Body of pancreas (tissue), 4 donors: Measurements from ENCODE around the gene COLEC11. TPM values are rescaled to one million over a fixed set of nuclear protein-coding genes. Genes with fewer than 3 reads are reported as not detected.

ENCODE experiments used
- ATAC-seq: fragments of 150-250 bp; one replicate; pipeline ENCODE4 v1.9.1; 2016
- DNase-seq, 4 donors: peaks; one replicate each; pipeline ENCODE4 v3.0.0-alpha.2; 2019
- H3K27ac ChIP-seq, 4 donors: fragments of 200-600 bp; sonication (generic); 1 replicate in 3 of 4; 2 replicates in 1 of 4; pipeline versions ENCODE4 v1.5.1 to v1.6.1; 2016 to 2019; ENCODE audit warnings: mild to moderate bottlenecking in 1 of 4, mixed read lengths in 1 of 4, moderate library complexity in 1 of 4
- H3K27me3 ChIP-seq, 2 donors: fragments of 200-600 bp; sonication (generic); one replicate each; pipeline ENCODE4 v1.6.0; 2016; ENCODE audit warnings: mild to moderate bottlenecking in 1 of 2
- H3K36me3 ChIP-seq, 2 donors: fragments of 200-600 bp; sonication (generic); replicated peaks in 1 of 2; 2 replicates each; pipeline ENCODE4 v1.5.1; 2016; ENCODE audit warnings: low read depth in 2 of 2; ENCODE audit not compliant: insufficient read depth in 1 of 2
- H3K4me1 ChIP-seq: fragments of 200-600 bp; sonication (generic); one replicate; pipeline ENCODE4 v1.6.0; 2016
- H3K4me3 ChIP-seq, 2 donors: fragments of 200-600 bp; sonication (generic); 1 replicate in 1 of 2; 2 replicates in 1 of 2; pipeline ENCODE4 v1.5.1; 2016 to 2019
- H3K9me3 ChIP-seq, 3 donors: fragments of 200-600 bp; sonication (generic); 1 replicate in 2 of 3; 2 replicates in 1 of 3; pipeline ENCODE4 v1.5.1; 2016
- POLR2A ChIP-seq, 3 donors: fragments of 450-650 bp; IDR thresholded peaks; one replicate each; pipeline ENCODE4 v1.6.1; 2016; ENCODE audit warnings: antibody characterized with exemption in 3 of 3, mild to moderate bottlenecking in 2 of 3
- WGBS, 2 donors: methylation state at CpG; one replicate each; pipeline ENCODE4 v1.1.5; 2017; 5-methylcytosine and 5-hydroxymethylcytosine counted together
- intact Hi-C: fragments of 100-400 bp; cut with DNase I; formaldehyde crosslinking; loops from one replicate; pipeline ENCODE4 v1.15.1; 2023
- total RNA-seq, 2 donors: library from RNA; depleted of rRNA; stranded (reverse); fragments of >200 nt; gene quantifications; one replicate each; pipeline ENCODE4 v1.1.0, GENCODE V29; 2016
- TF ChIP-seq, protein P1 (sequence below), 7 experiments: fragments of 450-650 bp in 4 of 7; fragments of 200-600 bp in 3 of 7; sonication (generic) in 3 of 7; IDR thresholded peaks; one replicate each; pipeline ENCODE4 v1.5.1; 2016 to 2019; ENCODE audit warnings: antibody characterized with exemption in 7 of 7

Gene COLEC11
- total RNA-seq, 2 donors from 2014 or later = 11.5 to 15.3 TPM

DNA sequence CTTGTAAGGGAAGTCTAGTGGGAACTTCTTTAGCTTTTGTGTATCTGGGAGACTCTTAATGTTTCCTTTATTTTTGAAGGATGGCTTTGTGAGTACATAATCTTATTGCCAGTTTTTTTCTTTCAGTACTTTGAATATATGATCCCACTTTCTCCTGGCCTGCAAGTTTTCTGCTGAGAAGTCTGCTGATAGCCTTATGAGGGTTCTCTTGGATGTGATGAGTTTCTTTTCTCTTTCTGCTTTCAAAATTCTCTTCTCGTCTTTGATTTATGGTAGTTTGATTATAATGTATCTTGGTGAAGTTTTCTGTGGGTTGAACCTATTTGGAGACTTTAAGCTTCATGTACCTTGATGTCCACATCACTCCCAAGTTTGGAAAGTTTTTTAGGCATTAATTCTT is 28.1 kb downstream of the COLEC11 start:
- Histone ChIP-seq H3K9me3 (no peaks in the 10 kb centered on the region), H3K4me3 (no peak overlapping the region), H3K36me3 (no peaks in the 10 kb centered on the region), H3K27ac (no peak overlapping the region), H3K27me3 (no peaks in the 10 kb centered on the region), H3K4me1 (no peaks in the 10 kb centered on the region)
- TF ChIP-seq, protein P1, sequence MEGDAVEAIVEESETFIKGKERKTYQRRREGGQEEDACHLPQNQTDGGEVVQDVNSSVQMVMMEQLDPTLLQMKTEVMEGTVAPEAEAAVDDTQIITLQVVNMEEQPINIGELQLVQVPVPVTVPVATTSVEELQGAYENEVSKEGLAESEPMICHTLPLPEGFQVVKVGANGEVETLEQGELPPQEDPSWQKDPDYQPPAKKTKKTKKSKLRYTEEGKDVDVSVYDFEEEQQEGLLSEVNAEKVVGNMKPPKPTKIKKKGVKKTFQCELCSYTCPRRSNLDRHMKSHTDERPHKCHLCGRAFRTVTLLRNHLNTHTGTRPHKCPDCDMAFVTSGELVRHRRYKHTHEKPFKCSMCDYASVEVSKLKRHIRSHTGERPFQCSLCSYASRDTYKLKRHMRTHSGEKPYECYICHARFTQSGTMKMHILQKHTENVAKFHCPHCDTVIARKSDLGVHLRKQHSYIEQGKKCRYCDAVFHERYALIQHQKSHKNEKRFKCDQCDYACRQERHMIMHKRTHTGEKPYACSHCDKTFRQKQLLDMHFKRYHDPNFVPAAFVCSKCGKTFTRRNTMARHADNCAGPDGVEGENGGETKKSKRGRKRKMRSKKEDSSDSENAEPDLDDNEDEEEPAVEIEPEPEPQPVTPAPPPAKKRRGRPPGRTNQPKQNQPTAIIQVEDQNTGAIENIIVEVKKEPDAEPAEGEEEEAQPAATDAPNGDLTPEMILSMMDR (IDR thresholded peaks at IDR 0.05) = no peak
- TF ChIP-seq POLR2A (IDR thresholded peaks at IDR 0.05) = no peak
- no peak for ATAC-seq
- no peak for DNase-seq
- WGBS, 2 donors = 76% methylated on average over 1 of the region's 1 CpG
- intact Hi-C loops = no loop called here

DNA sequence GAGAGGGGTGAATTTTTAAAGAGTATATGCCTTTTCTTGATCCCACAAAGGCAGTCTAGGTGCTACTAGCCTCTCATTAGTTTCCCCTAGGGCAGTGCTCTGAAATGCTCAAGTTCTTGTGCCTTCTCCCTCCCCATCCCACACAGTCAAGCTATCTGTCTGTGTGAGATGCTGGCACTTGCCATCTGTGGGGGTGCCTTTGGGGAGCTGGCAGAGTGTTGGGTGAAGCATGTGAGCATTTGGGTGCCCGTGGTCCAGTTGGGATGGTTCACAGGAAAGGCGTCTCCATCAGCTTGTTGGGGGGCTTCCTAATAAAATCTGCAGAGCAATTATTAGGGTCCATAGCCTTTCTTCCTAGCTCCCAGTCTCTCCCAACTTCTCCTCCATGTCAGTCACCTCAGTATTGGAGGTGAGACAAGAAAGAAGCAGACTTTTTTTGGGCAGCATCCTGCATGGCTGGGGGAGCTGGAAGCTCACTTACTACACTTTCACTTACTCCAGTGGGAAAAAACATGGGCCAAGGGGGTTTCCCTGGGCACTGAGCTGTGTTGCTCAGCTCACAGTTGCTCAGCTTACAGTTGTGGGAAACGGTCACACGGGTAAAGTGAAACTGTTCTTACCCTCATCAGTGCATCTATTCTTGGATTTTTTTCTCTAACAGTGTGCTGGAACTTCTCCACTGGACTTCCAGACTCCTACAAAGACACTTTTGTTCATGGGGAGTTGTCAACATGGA is 29.3 kb downstream of the COLEC11 start:
- Histone ChIP-seq H3K36me3 (no peaks in the 10 kb centered on the region), H3K4me3 (no peak overlapping the region), H3K9me3 (no peaks in the 10 kb centered on the region), H3K4me1 (no peaks in the 10 kb centered on the region), H3K27ac (no peak overlapping the region), H3K27me3 (no peaks in the 10 kb centered on the region)
- DNase-seq (peak in 1 of 4 donors; percentile 4), ATAC-seq (no peak)
- intact Hi-C loops = no loop called here
- TF ChIP-seq POLR2A (IDR thresholded peaks at IDR 0.05) = no peak
- TF ChIP-seq, protein P1 (IDR thresholded peaks at IDR 0.05) = no peak
- 59 to 66% methylated on average over 4 of the region's 4 CpGs for WGBS, 2 donors

DNA sequence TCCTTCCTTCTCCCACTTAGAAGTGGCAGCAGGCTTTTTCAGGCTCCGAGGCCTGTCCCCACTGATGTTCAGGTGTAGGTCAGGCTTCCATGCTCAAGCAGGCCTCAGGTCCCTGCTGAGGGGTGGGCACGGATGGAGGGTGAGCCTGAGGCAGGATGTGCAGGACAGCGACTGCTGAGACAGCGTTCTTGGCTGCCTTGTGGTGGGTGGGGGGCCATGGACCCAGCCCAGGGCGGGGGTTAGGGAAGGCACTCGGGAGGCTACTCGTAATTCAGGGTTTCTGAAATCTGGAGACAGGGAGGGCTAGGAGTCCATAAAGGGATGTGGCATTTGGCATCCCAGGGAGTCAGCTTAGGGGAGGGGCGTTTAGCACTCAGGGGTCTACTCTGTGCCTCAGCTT is 30.3 kb downstream of the COLEC11 start:
- peak in 1 of 4 donors; percentile 3 for DNase-seq
- H3K27me3 ChIP-seq = no peaks in the 10 kb centered on the region
- H3K9me3 ChIP-seq = no peaks in the 10 kb centered on the region
- WGBS, 2 donors = 85 to 89% methylated on average over 6 to 8 of the region's 8 CpGs
- TF ChIP-seq, protein P1 (IDR thresholded peaks at IDR 0.05) = no peak
- TF ChIP-seq POLR2A (IDR thresholded peaks at IDR 0.05) = no peak
- no peaks in the 10 kb centered on the region for H3K4me1 ChIP-seq
- ATAC-seq = no peak
- intact Hi-C loops = no loop called here
- H3K36me3 ChIP-seq = no peaks in the 10 kb centered on the region
- no peak overlapping the region for H3K4me3 ChIP-seq
- H3K27ac ChIP-seq = no peak overlapping the region

DNA sequence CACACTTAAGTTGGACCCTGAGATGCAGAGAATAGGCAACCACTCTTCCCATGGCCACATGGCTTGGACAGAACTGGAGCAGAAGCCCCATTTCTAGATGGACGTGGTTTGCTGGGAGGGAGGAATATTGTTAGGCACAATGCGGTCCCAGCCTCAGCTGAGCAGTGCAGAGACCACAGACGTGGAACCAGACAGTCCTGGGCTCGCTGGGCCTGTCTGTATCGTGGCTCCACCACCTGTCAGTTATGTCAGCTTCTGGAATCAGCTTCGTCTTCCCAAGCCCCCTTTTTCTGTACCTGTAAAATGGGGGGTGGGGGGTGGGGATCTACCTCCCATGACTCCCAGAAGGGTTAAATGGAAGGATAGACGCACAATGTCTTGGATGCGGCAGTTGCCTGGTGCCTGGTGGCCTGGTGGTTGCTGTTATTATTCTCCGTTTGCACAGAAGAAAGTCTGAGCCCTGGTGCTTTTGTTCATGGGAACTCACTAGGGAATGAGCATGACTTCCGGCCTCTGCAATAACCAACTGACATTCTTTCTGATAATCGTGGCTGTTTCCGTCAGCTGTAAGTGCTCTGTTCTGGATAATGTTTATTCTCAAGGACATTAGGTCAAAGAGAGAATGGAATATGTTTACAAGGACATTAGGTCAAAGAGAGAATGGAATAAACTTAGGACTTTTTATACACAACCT is 31.4 kb downstream of the COLEC11 start:
- ATAC-seq (peak; percentile 58), DNase-seq (peak in 1 of 4 donors; percentile 5)
- H3K4me1 ChIP-seq = no peaks in the 10 kb centered on the region
- H3K36me3 ChIP-seq = no peaks in the 10 kb centered on the region
- intact Hi-C loops = no loop called here
- WGBS, 2 donors = 57 to 70% methylated on average over 12 of the region's 12 CpGs
- peak overlapping the region in 2 of 4 donors; percentile 39 to 53 for H3K27ac ChIP-seq
- H3K27me3 ChIP-seq = no peaks in the 10 kb centered on the region
- H3K4me3 ChIP-seq = no peak overlapping the region
- TF ChIP-seq POLR2A (IDR thresholded peaks at IDR 0.05) = no peak
- TF ChIP-seq, protein P1 (IDR thresholded peaks at IDR 0.05) = no peak
- no peaks in the 10 kb centered on the region for H3K9me3 ChIP-seq
